ENCODE measurements around the gene TULP1. TPM values are rescaled to one million over a fixed set of nuclear protein-coding genes. Genes with fewer than 3 reads are reported as not detected.

Gene TULP1
- total and polyA plus RNA-seq, 2 experiments from 2014 or later = 0.39 TPM; not detected in 1

GRCh38 chr6:35487658-35488516 is 24.8 kb downstream of the TULP1 start:
- H3K79me2 ChIP-seq = peaks cover 95% of the 10 kb centered on the region
- H3K9me2 ChIP-seq (replicated peaks; ENCODE audit: insufficient read depth) = no peaks in the 10 kb centered on the region
- whole genome bisulfite sequencing (ENCODE audit: low lambda C conversion rate, missing lambda C conversion rate) = 48% methylated on average over 9 of the region's 9 CpGs
- H4K20me1 ChIP-seq (ENCODE audit: insufficient read depth, poor library complexity, severe bottlenecking) = peaks cover 63% of the 10 kb centered on the region
- H3K4me1 ChIP-seq (ENCODE audit: insufficient read depth) = peaks cover 80% of the 10 kb centered on the region
- peak overlapping the region; percentile 57 for H3K4me2 ChIP-seq
- H2AFZ ChIP-seq = no peak overlapping the region
- H3K36me3 ChIP-seq (replicated peaks; ENCODE audit: insufficient read depth, low read depth) = no peaks in the 10 kb centered on the region
- peak overlapping the region; percentile 97 for H3K27ac ChIP-seq
- DNase-seq (ENCODE audit: low spot score) = peak; percentile 60
- no peak overlapping the region for H3K4me3 ChIP-seq
- H3K9me3 ChIP-seq (ENCODE audit: low read depth) = no peaks in the 10 kb centered on the region
- TF ChIP-seq CTCF (IDR thresholded peaks at IDR 0.05; ENCODE audit: poor library complexity) = no peak
- TF ChIP-seq EZH2 (IDR thresholded peaks at IDR 0.05; ENCODE audit: borderline replicate concordance) = no peak
- TF ChIP-seq EZH2phosphoT487 (IDR thresholded peaks at IDR 0.05; ENCODE audit: low read depth, severe bottlenecking, unreplicated experiment) = no peak
- no peaks in the 10 kb centered on the region for H3K27me3 ChIP-seq

GRCh38 chr6:35486005-35486925 is 26.4 kb downstream of the TULP1 start:
- no peaks in the 10 kb centered on the region for H3K36me3 ChIP-seq (replicated peaks; ENCODE audit: insufficient read depth, low read depth)
- peaks cover 50% of the 10 kb centered on the region for H4K20me1 ChIP-seq (ENCODE audit: insufficient read depth, poor library complexity, severe bottlenecking)
- peak; percentile 83 for DNase-seq (ENCODE audit: low spot score)
- H2AFZ ChIP-seq = no peak overlapping the region
- H3K4me1 ChIP-seq (ENCODE audit: insufficient read depth) = peaks cover 64% of the 10 kb centered on the region
- WGBS (ENCODE audit: low lambda C conversion rate, missing lambda C conversion rate) = 57% methylated on average over 40 of the region's 61 CpGs
- no peaks in the 10 kb centered on the region for H3K9me3 ChIP-seq (ENCODE audit: low read depth)
- H3K9me2 ChIP-seq (replicated peaks; ENCODE audit: insufficient read depth) = no peaks in the 10 kb centered on the region
- TF ChIP-seq CTCF (IDR thresholded peaks at IDR 0.05; ENCODE audit: poor library complexity) (no peak), EZH2 (IDR thresholded peaks at IDR 0.05; ENCODE audit: borderline replicate concordance) (no peak), EZH2phosphoT487 (IDR thresholded peaks at IDR 0.05; ENCODE audit: low read depth, severe bottlenecking, unreplicated experiment) (no peak)
- no peaks in the 10 kb centered on the region for H3K27me3 ChIP-seq
- H3K79me2 ChIP-seq = peaks cover 87% of the 10 kb centered on the region
- H3K4me2 ChIP-seq = peak overlapping the region; percentile 71
- no peak overlapping the region for H3K4me3 ChIP-seq
- H3K27ac ChIP-seq = peak overlapping the region; percentile 97

- H2AFZ ChIP-seq = no peak overlapping the region
- H3K9me3 ChIP-seq (ENCODE audit: low read depth) = no peaks in the 10 kb centered on the region
- peak overlapping the region; percentile 97 for H3K27ac ChIP-seq
- H3K27me3 ChIP-seq = no peaks in the 10 kb centered on the region
- WGBS (ENCODE audit: low lambda C conversion rate, missing lambda C conversion rate) = 60% methylated on average over 11 of the region's 11 CpGs
- DNase-seq (ENCODE audit: low spot score) = peak; percentile 60
- H3K36me3 ChIP-seq (replicated peaks; ENCODE audit: insufficient read depth, low read depth) = no peaks in the 10 kb centered on the region
- H3K79me2 ChIP-seq = peaks cover 79% of the 10 kb centered on the region
- H4K20me1 ChIP-seq (ENCODE audit: insufficient read depth, poor library complexity, severe bottlenecking) = peaks cover 43% of the 10 kb centered on the region
- H3K4me3 ChIP-seq = no peak overlapping the region
- H3K9me2 ChIP-seq (replicated peaks; ENCODE audit: insufficient read depth) = no peaks in the 10 kb centered on the region
- peak overlapping the region; percentile 71 for H3K4me2 ChIP-seq
- peaks cover 55% of the 10 kb centered on the region for H3K4me1 ChIP-seq (ENCODE audit: insufficient read depth)
- no peak for TF ChIP-seq EZH2phosphoT487 (IDR thresholded peaks at IDR 0.05; ENCODE audit: low read depth, severe bottlenecking, unreplicated experiment)
- no peak for TF ChIP-seq EZH2 (IDR thresholded peaks at IDR 0.05; ENCODE audit: borderline replicate concordance)
- TF ChIP-seq CTCF (IDR thresholded peaks at IDR 0.05; ENCODE audit: poor library complexity) = no peak
Measured at GRCh38 chr6:35485402-35485877, 27.3 kb downstream of the TULP1 start.
